K562 (cell line): ENCODE measurements around the gene LAPTM5. TPM values are rescaled to one million over a fixed set of nuclear protein-coding genes. Genes with fewer than 3 reads are reported as not detected.

Experiments used
- BCOR ChIP-seq: fragments of 450-650 bp; IDR thresholded peaks from 2 replicates; pipeline ENCODE4 v1.6.1; 2016
- BRD9 ChIP-seq: fragments of 450-650 bp; IDR thresholded peaks from 2 replicates; pipeline ENCODE4 v1.6.1; 2018; ENCODE audit warnings: low read depth; ENCODE audit not compliant: partially characterized antibody
- ETV6 ChIP-seq, 3 experiments: fragments of 150-350 bp in 1 of 3; sonication (generic) in 1 of 3; formaldehyde crosslinking in 1 of 3; IDR thresholded peaks; 2 replicates each; pipeline versions ENCODE4 v1.6.1 to v1.8.0; 2014 to 2022; ENCODE audit warnings: borderline replicate concordance in 2 of 3, low read depth in 2 of 3, antibody characterized with exemption in 1 of 3, low read length in 1 of 3, mild to moderate bottlenecking in 1 of 3, missing genetic modification reagents in 1 of 3
- LARP7 ChIP-seq: fragments of 450-650 bp; IDR thresholded peaks from 2 replicates; pipeline ENCODE4 v1.6.1; 2016
- LCOR ChIP-seq: sonication (generic); formaldehyde crosslinking; IDR thresholded peaks from 2 replicates; pipeline ENCODE4 v1.8.0; 2022; ENCODE audit warnings: mild to moderate bottlenecking, missing genetic modification reagents
- MBD2 ChIP-seq: sonication (generic); IDR thresholded peaks from 2 replicates; pipeline ENCODE4 v1.6.1; 2016; ENCODE audit warnings: low read depth, borderline replicate concordance
- PTBP1 ChIP-seq: fragments of 200-400 bp; formaldehyde crosslinking; IDR thresholded peaks from 2 replicates; pipeline ENCODE4 v1.6.1; 2017; ENCODE audit warnings: low read depth, low read length
- RBM39 ChIP-seq: fragments of 200-400 bp; formaldehyde crosslinking; optimal IDR thresholded peaks from 2 replicates; pipeline ENCODE3; 2018; ENCODE audit warnings: low read depth, low read length
- TCF7 ChIP-seq: sonication (generic); IDR thresholded peaks from 2 replicates; pipeline ENCODE4 v1.6.1; 2016; ENCODE audit warnings: antibody characterized with exemption, borderline replicate concordance
- ZNF274 ChIP-seq: IDR thresholded peaks from 2 replicates; pipeline ENCODE4 v1.6.1; 2011; ENCODE audit warnings: low read depth, mild to moderate bottlenecking, low read length, moderate library complexity, borderline replicate concordance
- ZNF277 ChIP-seq: fragments of 250-450 bp; sonication (Bioruptor Pico); IDR thresholded peaks from 2 replicates; pipeline ENCODE4 v1.8.0; 2022; ENCODE audit warnings: inconsistent platforms, mild to moderate bottlenecking, moderate library complexity, borderline replicate concordance
- ZNF324 ChIP-seq: fragments of 250-450 bp; sonication (Bioruptor Pico); IDR thresholded peaks from 2 replicates; pipeline ENCODE4 v1.4.0; 2020; ENCODE audit warnings: mild to moderate bottlenecking
- ZNF696 ChIP-seq: fragments of 250-450 bp; sonication (Bioruptor Pico); conservative IDR thresholded peaks from 2 replicates; pipeline ENCODE4 v1.4.0; 2020; ENCODE audit warnings: mild to moderate bottlenecking, moderate library complexity
- ZNF764 ChIP-seq: fragments of 250-450 bp; sonication (Bioruptor Pico); IDR thresholded peaks from 2 replicates; pipeline ENCODE4 v1.4.0; 2020; ENCODE audit warnings: low read depth, mild to moderate bottlenecking, moderate library complexity
- polyA plus RNA-seq, 8 experiments: library from polyadenylated mRNA; depleted of rRNA in 4 of 8; stranded (reverse) in 5 of 8; unstranded in 3 of 8; fragments of >200 nt; fragmentation: Nextera tagmentation in 2 of 8; fragmentation: Illumina TruSeq in 1 of 8; extraction: Ambion mirVana in 2 of 8; extraction: Trizol in 1 of 8; gene quantifications; 2 replicates each; pipeline versions ENCODE4 v1.2.1 to v1.2.3, GENCODE V29; 2011 to 2014; ENCODE audit warnings: inconsistent platforms in 1 of 8, missing spikeins in 1 of 8
- total RNA-seq, 7 experiments: library from RNA; depleted of rRNA in 6 of 7; stranded (reverse); fragments of >200 nt in 6 of 7; fragmentation: Illumina TruSeq in 2 of 7; extraction: Trizol in 2 of 7; gene quantifications; 2 replicates each; pipeline versions ENCODE4 v1.2.1 to v1.2.3, GENCODE V29; 2011 to 2021; ENCODE audit warnings: low replicate concordance in 1 of 7
- TF ChIP-seq, protein P1 (sequence below): IDR thresholded peaks from 3 replicates; pipeline ENCODE4 v1.6.1; 2011; ENCODE audit warnings: borderline replicate concordance, mild to moderate bottlenecking, moderate library complexity; ENCODE audit not compliant: insufficient read length; ENCODE audit errors: extremely low read depth
- TF ChIP-seq, protein P2 (sequence below): fragments of 450-650 bp; formaldehyde crosslinking; IDR thresholded peaks from 2 replicates; pipeline ENCODE4 v1.4.0; 2020; ENCODE audit warnings: mild to moderate bottlenecking, moderate library complexity
- TF ChIP-seq, protein P3 (sequence below), 2 experiments: IDR thresholded peaks; 2 replicates each; pipeline ENCODE4 v1.6.1; 2011; ENCODE audit warnings: borderline replicate concordance in 1 of 2, control low read depth in 1 of 2, low read depth in 1 of 2, low read length in 1 of 2, mild to moderate bottlenecking in 1 of 2, mixed read lengths in 1 of 2, moderate library complexity in 1 of 2; ENCODE audit not compliant: insufficient read depth in 1 of 2, insufficient read length in 1 of 2, poor library complexity in 1 of 2, severe bottlenecking in 1 of 2; ENCODE audit errors: extremely low read depth in 1 of 2

Gene LAPTM5
- total and polyA plus RNA-seq, 9 of the 15 experiments (the other 6 are each of a cell fraction or from before 2014, with no cell fraction given) = 2.4 to 47.3 (median 20.3) TPM

- TF ChIP-seq TCF7 = no peak
- no peak for TF ChIP-seq ETV6 (IDR thresholded peaks at IDR 0.05; ENCODE audit: borderline replicate concordance in 1 of 2, low read depth in 2 of 2, low read length in 1 of 2)
- TF ChIP-seq ETV6 (CRISPR knock-in tag; IDR thresholded peaks at IDR 0.05; ENCODE audit: borderline replicate concordance) = peak; percentile 90; the same call in 1 of the 2 replicates
- TF ChIP-seq ZNF274 = no peak
- TF ChIP-seq LCOR (CRISPR knock-in tag) = peak; percentile 92
- TF ChIP-seq, protein P1, sequence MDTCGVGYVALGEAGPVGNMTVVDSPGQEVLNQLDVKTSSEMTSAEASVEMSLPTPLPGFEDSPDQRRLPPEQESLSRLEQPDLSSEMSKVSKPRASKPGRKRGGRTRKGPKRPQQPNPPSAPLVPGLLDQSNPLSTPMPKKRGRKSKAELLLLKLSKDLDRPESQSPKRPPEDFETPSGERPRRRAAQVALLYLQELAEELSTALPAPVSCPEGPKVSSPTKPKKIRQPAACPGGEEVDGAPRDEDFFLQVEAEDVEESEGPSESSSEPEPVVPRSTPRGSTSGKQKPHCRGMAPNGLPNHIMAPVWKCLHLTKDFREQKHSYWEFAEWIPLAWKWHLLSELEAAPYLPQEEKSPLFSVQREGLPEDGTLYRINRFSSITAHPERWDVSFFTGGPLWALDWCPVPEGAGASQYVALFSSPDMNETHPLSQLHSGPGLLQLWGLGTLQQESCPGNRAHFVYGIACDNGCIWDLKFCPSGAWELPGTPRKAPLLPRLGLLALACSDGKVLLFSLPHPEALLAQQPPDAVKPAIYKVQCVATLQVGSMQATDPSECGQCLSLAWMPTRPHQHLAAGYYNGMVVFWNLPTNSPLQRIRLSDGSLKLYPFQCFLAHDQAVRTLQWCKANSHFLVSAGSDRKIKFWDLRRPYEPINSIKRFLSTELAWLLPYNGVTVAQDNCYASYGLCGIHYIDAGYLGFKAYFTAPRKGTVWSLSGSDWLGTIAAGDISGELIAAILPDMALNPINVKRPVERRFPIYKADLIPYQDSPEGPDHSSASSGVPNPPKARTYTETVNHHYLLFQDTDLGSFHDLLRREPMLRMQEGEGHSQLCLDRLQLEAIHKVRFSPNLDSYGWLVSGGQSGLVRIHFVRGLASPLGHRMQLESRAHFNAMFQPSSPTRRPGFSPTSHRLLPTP = no peak
- TF ChIP-seq, protein P2, sequence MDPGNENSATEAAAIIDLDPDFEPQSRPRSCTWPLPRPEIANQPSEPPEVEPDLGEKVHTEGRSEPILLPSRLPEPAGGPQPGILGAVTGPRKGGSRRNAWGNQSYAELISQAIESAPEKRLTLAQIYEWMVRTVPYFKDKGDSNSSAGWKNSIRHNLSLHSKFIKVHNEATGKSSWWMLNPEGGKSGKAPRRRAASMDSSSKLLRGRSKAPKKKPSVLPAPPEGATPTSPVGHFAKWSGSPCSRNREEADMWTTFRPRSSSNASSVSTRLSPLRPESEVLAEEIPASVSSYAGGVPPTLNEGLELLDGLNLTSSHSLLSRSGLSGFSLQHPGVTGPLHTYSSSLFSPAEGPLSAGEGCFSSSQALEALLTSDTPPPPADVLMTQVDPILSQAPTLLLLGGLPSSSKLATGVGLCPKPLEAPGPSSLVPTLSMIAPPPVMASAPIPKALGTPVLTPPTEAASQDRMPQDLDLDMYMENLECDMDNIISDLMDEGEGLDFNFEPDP = peak; percentile 87; the same call in 1 of the 2 replicates
- TF ChIP-seq BCOR = peak; percentile 96
- TF ChIP-seq, protein P3, sequence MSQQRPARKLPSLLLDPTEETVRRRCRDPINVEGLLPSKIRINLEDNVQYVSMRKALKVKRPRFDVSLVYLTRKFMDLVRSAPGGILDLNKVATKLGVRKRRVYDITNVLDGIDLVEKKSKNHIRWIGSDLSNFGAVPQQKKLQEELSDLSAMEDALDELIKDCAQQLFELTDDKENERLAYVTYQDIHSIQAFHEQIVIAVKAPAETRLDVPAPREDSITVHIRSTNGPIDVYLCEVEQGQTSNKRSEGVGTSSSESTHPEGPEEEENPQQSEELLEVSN (IDR thresholded peaks at IDR 0.05; ENCODE audit: borderline replicate concordance in 1 of 2, extremely low read depth in 1 of 2, insufficient read depth in 1 of 2, insufficient read length in 1 of 2, low read depth in 1 of 2, low read length in 1 of 2, poor library complexity in 1 of 2, severe bottlenecking in 1 of 2) = peak; percentile 92 to 94
- no peak; the same call in 1 of the 2 replicates for TF ChIP-seq ZNF696
- no peak for TF ChIP-seq LARP7
- peak; percentile 96 for TF ChIP-seq MBD2
- TF ChIP-seq PTBP1 = no peak
- TF ChIP-seq RBM39 = no peak
- TF ChIP-seq ZNF324 (CRISPR knock-in tag) = peak; percentile 69
- TF ChIP-seq ZNF764 (CRISPR knock-in tag) = no peak; the same call in 1 of the 2 replicates
- TF ChIP-seq BRD9 = peak; percentile 75
- no peak for TF ChIP-seq ZNF277 (CRISPR knock-in tag)
Observed at GRCh38 chr1:30778154-30778978, 20.8 kb upstream of the LAPTM5 start (continued).
